Urinary bladder (tissue), 4 donors: ENCODE measurements around the gene OR2B3. TPM values are rescaled to one million over a fixed set of nuclear protein-coding genes. Genes with fewer than 3 reads are reported as not detected.
"Not testable (repeated sequence)": the region's sequence is repeated elsewhere in the genome, so short reads cannot be mapped to it uniquely, and the experiment has no call there.

Experiments
- DNase-seq: peaks from one replicate; pipeline ENCODE4 v3.0.0-alpha.2; 2015; ENCODE audit errors: extremely low spot score
- H3K27ac ChIP-seq: one replicate; pipeline ENCODE4 v1.5.1; 2013; ENCODE audit warnings: low read depth, mild to moderate bottlenecking, moderate library complexity
- H3K36me3 ChIP-seq: one replicate; pipeline ENCODE4 v1.6.1; 2013; ENCODE audit warnings: mild to moderate bottlenecking, moderate library complexity; ENCODE audit not compliant: insufficient read depth
- H3K4me1 ChIP-seq: one replicate; pipeline ENCODE4 v1.6.1; 2013; ENCODE audit warnings: mild to moderate bottlenecking, moderate library complexity; ENCODE audit not compliant: insufficient read depth
- H3K4me3 ChIP-seq: one replicate; pipeline ENCODE4 v1.5.1; 2013; ENCODE audit warnings: low read depth, low read length
- WGBS: extraction: QIAGEN DNeasy Blood & Tissue Kit; methylation state at CpG from one replicate; pipeline ENCODE4 v1.1.7; 2013; 5-methylcytosine and 5-hydroxymethylcytosine counted together
- polyA plus RNA-seq: library from polyadenylated mRNA; stranded (reverse); fragments of 200-250 nt; gene quantifications from one replicate; pipeline ENCODE4 v1.2.3, GENCODE V29; 2013
- total RNA-seq: library from RNA; depleted of rRNA; stranded (reverse); fragments of >200 nt; gene quantifications from one replicate; pipeline ENCODE4 v1.2.3, GENCODE V29; 2014
- donor health status: healthy with polysubstance abuse.
- donor health status: healthy.

OR2B3 gene, protein sequence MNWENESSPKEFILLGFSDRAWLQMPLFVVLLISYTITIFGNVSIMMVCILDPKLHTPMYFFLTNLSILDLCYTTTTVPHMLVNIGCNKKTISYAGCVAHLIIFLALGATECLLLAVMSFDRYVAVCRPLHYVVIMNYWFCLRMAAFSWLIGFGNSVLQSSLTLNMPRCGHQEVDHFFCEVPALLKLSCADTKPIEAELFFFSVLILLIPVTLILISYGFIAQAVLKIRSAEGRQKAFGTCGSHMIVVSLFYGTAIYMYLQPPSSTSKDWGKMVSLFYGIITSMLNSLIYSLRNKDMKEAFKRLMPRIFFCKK
- not detected for total RNA-seq
- polyA plus RNA-seq: not detected

DNA sequence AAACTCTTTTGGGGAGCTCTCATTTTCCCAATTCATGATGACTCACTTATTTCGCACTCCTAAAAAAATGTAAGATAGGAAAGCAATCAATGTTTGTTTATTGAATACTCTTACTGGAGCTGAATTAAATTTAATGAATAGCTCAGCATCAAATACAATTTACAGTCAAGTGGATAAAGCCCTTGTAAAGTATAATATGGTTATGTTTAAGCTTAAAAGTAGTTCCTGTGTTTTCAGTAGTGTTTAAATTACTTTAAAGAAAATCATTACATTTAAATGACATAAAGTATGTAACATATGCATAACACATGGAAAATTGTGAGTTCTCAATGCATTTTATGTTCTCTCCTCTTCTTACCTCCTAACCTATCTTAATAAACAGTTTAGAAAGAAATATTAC lies at the start of gene OR2B3:
TSS of gene OR2B3 (minus strand) at position 101 of the 400 bp plus-strand sequence. CDS start at position 36, 65 bp downstream.
- Histone ChIP-seq H3K27ac (no peak within 1 kb of the TSS), H3K4me1 (no peaks in the 10 kb centered on the region), H3K4me3 (no peak within 1 kb of the TSS), H3K36me3 (no peaks in the 10 kb centered on the region)
- WGBS: 78% methylated on average over 1 of the region's 1 CpG
- DNase-seq: no peak

DNA sequence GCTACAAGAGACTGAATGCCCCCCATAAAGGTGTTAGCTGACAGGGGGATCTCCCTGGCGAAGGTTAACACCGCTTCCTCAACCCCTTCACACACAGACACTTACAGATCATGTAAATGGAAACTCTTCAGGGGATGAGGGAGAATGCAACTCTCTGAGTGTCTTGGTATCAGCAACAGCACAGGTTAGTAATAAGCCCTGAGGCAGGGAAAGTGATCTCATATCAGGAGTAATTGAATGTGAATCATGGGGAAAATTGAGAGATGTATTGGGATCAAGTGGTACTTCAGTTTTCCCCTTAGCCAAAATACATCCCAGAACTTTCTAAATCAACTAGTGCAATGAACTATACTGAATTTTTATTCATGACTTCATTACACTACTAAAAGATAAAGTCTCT lies 44.6 kb upstream of the OR2B3 start:
- Histone ChIP-seq H3K4me3 (no peak overlapping the region), H3K4me1 (no peaks in the 10 kb centered on the region), H3K36me3 (no peaks in the 10 kb centered on the region), H3K27ac (no peak overlapping the region)
- WGBS: 65% methylated on average over 2 of the region's 2 CpGs
- no peak for DNase-seq

DNA sequence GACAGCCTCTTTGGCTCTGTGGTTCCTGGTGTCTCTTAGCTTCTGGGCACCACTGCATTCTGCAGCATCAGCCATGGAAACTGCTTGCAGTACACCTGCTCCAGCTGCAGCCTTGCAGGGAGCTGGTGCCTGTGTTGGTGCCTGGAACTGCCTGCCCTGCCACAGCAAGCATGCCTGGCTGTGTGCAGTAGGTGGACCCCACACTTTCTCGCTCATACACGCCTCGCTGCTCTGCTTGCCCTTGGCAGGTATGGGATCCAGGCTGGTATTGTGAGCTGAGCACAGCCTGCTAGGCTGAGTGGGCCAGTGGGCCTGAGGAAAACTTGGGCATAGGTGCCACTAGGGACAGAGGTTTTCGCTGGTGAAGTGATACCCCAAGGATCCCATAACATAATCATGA lies 43.5 kb upstream of the OR2B3 start:
- no peak overlapping the region for H3K27ac ChIP-seq
- H3K36me3 ChIP-seq: no peaks in the 10 kb centered on the region
- 89% methylated on average over 4 of the region's 4 CpGs for WGBS
- no peak for DNase-seq
- no peaks in the 10 kb centered on the region for H3K4me1 ChIP-seq
- H3K4me3 ChIP-seq: no peak overlapping the region

DNA sequence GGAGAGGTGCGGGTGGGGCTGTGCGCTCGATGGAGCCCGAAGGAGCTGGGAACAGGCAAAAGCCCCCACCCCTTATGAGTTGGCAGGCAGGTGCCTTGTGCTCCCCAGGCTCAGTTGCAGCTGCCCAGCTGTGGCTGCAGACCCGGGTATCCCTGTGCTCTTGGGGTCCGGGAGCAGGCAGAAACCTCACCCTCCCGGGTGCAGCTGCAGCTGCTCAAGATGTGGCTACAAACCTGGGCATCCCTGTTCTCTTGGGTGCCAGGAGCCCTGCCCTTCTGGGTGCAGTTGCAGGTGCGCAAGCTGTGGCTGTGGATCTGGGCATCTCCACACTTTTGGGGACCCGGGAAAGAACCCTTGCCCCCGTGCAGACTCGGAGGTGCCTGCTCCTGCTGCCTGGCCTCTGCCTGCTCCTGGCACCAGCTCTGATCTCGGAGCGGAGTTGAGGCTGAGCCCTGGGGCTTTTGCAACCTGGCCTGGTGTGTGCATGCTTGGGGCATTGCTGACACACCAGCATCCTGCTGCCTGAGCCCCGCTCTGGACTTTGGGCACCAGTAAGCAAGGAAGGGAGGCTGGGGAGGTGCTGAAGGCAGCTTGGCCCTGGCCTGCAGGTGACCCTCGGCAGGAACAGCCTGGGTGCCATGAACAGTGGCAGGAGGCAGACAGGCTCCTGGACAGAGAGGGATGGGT lies 42.4 kb upstream of the OR2B3 start:
- no peaks in the 10 kb centered on the region for H3K4me1 ChIP-seq

DNA sequence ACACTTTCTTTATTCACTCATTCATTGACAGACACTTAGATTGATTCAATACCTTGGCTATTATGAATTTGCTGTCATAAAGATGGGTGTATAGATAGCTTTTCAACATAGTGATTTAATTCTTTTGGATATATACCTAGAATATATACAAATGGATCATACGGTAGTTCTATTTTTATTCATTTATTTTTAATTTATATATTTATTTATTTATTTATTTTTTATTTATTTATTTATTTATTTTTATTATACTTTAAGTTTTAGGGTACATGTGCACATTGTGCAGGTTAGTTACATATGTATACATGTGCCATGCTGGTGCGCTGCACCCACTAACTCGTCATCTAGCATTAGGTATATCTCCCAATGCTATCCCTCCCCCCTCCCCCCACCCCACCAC lies 27.9 kb upstream of the OR2B3 start:
- 86% methylated on average over 1 of the region's 3 CpGs for WGBS
- H3K27ac ChIP-seq, H3K4me1 ChIP-seq, H3K4me3 ChIP-seq, H3K36me3 ChIP-seq, DNase-seq: not testable (repeated sequence)

More for the DNA sequence above, 42.4 kb upstream of the OR2B3 start:
- no peak for DNase-seq
- no peak overlapping the region for H3K4me3 ChIP-seq
- H3K36me3 ChIP-seq: no peaks in the 10 kb centered on the region
- 73% methylated on average over 15 of the region's 15 CpGs for WGBS
- no peak overlapping the region for H3K27ac ChIP-seq

DNA sequence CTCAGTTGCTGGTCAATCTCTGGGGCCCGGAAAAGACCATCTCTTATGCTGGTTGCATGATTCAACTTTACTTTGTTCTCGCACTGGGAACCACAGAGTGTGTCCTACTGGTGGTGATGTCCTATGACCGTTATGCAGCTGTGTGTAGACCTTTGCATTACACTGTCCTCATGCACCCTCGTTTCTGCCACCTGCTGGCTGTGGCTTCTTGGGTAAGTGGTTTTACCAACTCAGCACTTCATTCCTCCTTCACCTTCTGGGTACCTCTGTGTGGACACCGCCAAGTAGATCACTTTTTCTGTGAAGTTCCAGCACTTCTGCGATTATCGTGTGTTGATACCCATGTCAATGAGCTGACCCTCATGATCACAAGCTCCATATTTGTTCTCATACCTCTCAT lies 25.0 kb upstream of the OR2B3 start:
- Histone ChIP-seq H3K4me1 (no peaks in the 10 kb centered on the region), H3K36me3 (no peaks in the 10 kb centered on the region), H3K27ac (no peak overlapping the region), H3K4me3 (no peak overlapping the region)
- WGBS: 79% methylated on average over 7 of the region's 7 CpGs
- no peak for DNase-seq

DNA sequence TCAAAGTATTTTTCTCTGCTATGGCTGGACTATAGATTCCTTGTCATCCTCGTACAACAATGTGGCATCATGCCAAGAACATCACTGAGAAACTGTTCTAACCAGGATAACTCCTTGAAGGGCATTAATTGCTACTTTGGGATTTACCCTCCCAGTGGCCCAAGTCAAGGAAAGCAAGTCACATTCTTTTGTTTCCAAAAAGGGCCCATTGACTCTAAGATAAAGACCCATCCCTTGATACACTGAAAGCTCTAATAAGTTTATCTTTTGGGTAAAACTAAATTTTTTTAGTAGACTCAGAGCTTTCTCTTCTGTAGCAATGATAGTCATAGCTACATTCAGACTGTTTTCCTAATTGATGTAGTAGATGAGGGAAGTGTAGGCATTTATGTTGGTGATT lies 20.6 kb upstream of the OR2B3 start, which contains the start of gene OR2J3:
TSS of gene OR2J3 (plus strand) at position 301 of the 400 bp plus-strand sequence. CDS start 3,833 bp downstream, outside the sequence.
- no peaks in the 10 kb centered on the region for H3K36me3 ChIP-seq
- 6% methylated on average over 1 of the region's 1 CpG for WGBS
- H3K27ac ChIP-seq: no peak within 1 kb of the TSS
- no peak within 1 kb of the TSS for H3K4me3 ChIP-seq
- H3K4me1 ChIP-seq: no peaks in the 10 kb centered on the region
- no peak for DNase-seq

DNA sequence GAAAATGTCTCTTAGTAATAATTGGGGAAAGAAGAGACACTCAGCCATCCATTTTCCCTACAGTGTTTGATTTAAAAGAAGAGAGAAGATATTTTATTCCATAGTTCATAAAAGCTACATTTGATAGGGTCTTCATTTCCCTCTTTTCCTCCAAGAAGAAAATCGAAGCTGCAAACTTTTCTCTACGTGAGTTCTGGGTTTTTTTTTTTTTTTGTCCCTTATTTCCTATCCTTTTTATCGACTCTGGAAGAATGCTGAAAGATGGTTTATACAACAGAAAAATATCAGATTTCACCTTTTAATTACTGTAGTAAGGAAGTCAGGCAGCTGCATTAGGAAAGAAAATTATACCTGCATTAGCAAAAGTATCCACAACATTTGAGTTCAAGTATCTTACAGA lies 12.1 kb upstream of the OR2B3 start, which contains the start of gene OR2J1:
TSS of gene OR2J1 (plus strand) at position 301 of the 400 bp plus-strand sequence. CDS start 1,453 bp downstream, outside the sequence.
- DNase-seq: no peak
- H3K27ac ChIP-seq: no peak within 1 kb of the TSS
- WGBS: 64% methylated on average over 3 of the region's 3 CpGs
- no peaks in the 10 kb centered on the region for H3K36me3 ChIP-seq
- H3K4me1 ChIP-seq: no peaks in the 10 kb centered on the region
- no peak within 1 kb of the TSS for H3K4me3 ChIP-seq

DNA sequence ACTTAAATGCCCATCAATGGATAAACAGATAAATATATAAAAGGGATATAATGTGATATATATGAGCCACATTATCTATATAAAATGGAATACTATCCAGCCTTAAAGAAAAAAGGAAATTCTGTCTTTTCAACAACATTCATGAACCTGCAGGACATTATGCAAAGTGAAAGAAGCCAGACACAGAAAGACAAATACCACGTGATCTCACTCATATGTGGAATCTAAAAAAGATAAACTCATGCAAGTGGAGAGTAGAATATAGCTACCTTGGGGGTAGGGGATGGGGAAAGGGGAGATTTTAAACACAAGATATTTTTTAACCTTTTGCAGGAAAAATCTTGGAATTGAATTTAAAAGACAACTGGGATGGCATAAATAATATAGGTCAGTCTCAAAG lies 10.7 kb upstream of the OR2B3 start:
- DNase-seq: no peak
- Histone ChIP-seq H3K4me3 (no peak overlapping the region), H3K4me1 (no peaks in the 10 kb centered on the region), H3K27ac (no peak overlapping the region), H3K36me3 (no peaks in the 10 kb centered on the region)
- 33% methylated on average over 1 of the region's 1 CpG for WGBS

DNA sequence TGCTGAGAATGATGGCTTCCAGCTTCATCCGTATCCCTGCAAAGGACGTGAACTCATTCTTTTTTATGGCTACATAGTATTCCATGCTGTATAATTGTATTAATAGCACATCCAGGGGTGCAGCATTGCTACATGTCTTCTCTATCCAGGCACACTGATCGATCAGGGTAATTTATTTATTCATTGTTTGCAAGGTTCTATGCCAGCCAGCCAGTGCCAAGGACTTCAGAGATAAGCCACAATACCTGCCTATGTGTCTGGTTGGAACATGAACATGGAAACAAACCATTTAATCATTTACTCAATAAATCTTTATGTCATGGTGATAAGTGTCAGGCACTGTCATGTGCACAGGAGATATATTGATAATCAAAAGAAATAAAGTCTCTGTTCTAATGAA lies 5.8 kb upstream of the OR2B3 start:
- no peak overlapping the region for H3K4me3 ChIP-seq
- H3K4me1 ChIP-seq: no peaks in the 10 kb centered on the region
- no peaks in the 10 kb centered on the region for H3K36me3 ChIP-seq
- whole genome bisulfite sequencing: 86% methylated on average over 3 of the region's 3 CpGs
- DNase-seq: no peak
- no peak overlapping the region for H3K27ac ChIP-seq

DNA sequence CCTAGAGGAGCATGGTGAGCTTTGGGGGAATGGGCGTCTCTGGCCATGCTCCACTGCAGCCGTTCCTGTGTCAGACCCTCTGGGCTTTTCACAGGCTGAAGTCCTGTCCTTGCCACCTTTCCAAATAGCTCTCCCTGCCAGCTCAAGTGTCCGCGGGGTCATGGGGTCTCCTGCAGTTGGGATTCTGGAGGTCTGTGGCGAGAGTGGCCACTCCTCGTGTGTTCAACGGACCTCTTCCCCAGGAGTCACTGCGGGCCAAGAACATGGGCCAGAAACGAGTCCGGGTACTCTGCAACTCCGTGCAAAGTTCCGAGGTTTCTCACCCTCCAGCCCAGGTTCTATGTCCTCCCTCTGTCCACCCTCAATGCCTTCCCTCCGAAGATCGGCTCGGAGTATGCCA lies 4.7 kb downstream of the OR2B3 start:
- no peak overlapping the region for H3K4me3 ChIP-seq
- no peaks in the 10 kb centered on the region for H3K4me1 ChIP-seq
- 93% methylated on average over 15 of the region's 15 CpGs for WGBS
- H3K27ac ChIP-seq: no peak overlapping the region
- DNase-seq: no peak
- no peaks in the 10 kb centered on the region for H3K36me3 ChIP-seq

DNA sequence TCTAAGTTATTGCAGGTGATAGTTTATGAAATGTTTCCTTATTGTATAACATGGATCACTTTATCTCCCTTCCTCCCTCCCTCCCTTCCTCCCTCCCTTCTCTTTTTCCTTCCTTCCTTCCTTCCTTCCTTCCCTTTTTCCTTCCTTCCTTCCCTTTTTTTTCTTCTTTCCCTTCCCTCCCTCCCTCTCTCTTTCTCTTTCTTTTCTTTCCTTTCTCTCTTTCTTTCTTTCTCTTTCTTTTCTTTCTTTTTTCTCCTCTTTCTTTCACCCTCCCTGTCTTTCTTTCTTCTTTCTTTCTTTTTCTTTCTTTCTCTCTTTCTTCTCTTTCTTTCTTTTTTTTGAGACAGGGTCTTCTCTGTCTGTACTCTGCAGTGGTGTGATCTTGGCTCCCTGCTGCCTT lies 5.8 kb downstream of the OR2B3 start:
- no peak overlapping the region for H3K27ac ChIP-seq
- no peak overlapping the region for H3K4me3 ChIP-seq
- no peak for DNase-seq
- no peaks in the 10 kb centered on the region for H3K36me3 ChIP-seq
- H3K4me1 ChIP-seq: no peaks in the 10 kb centered on the region

DNA sequence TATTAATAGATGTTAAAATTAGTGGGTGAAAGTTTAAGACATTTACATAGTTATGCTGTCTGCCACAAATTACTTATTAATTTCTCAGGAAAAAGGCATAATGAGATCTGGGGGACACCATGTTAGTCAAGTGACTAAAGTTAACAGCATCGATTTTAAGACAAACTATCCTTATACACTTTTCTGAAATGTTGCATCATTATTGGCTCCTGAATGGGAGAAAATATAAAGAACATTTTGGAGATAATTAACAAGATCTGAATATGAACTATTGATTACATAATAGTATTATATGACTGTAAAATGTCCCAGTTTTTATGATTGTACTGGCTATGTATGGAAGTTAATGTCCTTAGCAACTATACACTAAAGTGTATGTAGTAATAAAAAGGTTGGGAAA lies 7.9 kb downstream of the OR2B3 start:
- Histone ChIP-seq H3K4me1 (no peaks in the 10 kb centered on the region), H3K36me3 (no peaks in the 10 kb centered on the region), H3K4me3 (no peak overlapping the region), H3K27ac (no peak overlapping the region)
- 73% methylated on average over 1 of the region's 1 CpG for WGBS
- DNase-seq: no peak
